ENCODE measurements around the gene MRPS18A. TPM values are rescaled to one million over a fixed set of nuclear protein-coding genes. Genes with fewer than 3 reads are reported as not detected.

The MRPS18A gene
- total and polyA plus RNA-seq, 2 of the 8 experiments (the other 6 are each of a cell fraction or from before 2014, with no cell fraction given) = 48.3 to 121 TPM

DNA sequence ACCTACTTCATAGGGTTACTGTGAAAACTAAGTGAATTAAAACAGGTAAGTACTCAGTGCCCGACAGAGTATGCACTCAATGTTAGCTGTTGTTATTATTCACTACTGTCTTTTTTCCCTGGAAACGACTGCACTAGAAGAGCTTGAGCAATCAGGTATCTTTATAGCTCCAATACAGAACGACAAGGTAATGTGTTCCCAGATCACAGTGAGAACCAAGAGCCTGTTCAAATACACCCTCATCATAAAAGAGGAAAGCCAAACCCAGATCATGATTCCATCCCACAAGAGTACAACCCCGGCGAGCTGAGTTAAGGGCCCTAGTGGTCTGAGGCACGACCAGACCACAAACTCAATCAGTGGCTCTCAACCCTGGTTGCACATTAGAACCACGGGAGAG, 9.8 kb downstream of the MRPS18A start:
- H2BK120ac ChIP-seq (replicated peaks; ENCODE audit: low read depth, low read length) = no peak overlapping the region
- no peak overlapping the region for H3K4me2 ChIP-seq (ENCODE audit: insufficient read depth in 1 of 2, low read depth in 2 of 2, low read length in 2 of 2)
- no peak overlapping the region for H4K8ac ChIP-seq (ENCODE audit: extremely low read depth, insufficient read depth, low read length)
- no peak overlapping the region for H3K27ac ChIP-seq (ENCODE audit: low read depth, low read length)
- no peak overlapping the region for H3K14ac ChIP-seq (ENCODE audit: insufficient read length)
- DNase-seq (ENCODE audit: low read depth in 1 of 2, low spot score in 2 of 2) = no peak
- H3K23ac ChIP-seq (ENCODE audit: insufficient read length) = no peak overlapping the region
- H3K56ac ChIP-seq (replicated peaks; ENCODE audit: insufficient read length, low read depth, low read length) = no peak overlapping the region
- no peaks in the 10 kb centered on the region for H3K23me2 ChIP-seq (ENCODE audit: low read depth, low read length)
- no peaks in the 10 kb centered on the region for H3K27me3 ChIP-seq (replicated peaks in 1 of 4; ENCODE audit: control insufficient read depth in 3 of 4, extremely low read depth in 1 of 4, insufficient read depth in 3 of 4, low read length in 3 of 4)
- H2BK5ac ChIP-seq (ENCODE audit: low read depth, low read length) = no peak overlapping the region
- no peaks in the 10 kb centered on the region for H3K4me1 ChIP-seq (replicated peaks in 1 of 4; ENCODE audit: control insufficient read depth in 3 of 4, insufficient read depth in 4 of 4, low read length in 3 of 4)
- TF ChIP-seq GTF2F1 (IDR thresholded peaks at IDR 0.05; ENCODE audit: borderline replicate concordance, low read depth, low read length) (no peak), RBBP5 (IDR thresholded peaks at IDR 0.05; ENCODE audit: borderline replicate concordance, low read depth, low read length) (no peak), BRCA1 (IDR thresholded peaks at IDR 0.05; ENCODE audit: low read depth, low read length) (no peak), E2F6 (IDR thresholded peaks at IDR 0.05) (no peak), TCF12 (IDR thresholded peaks at IDR 0.05; ENCODE audit: low read depth, low read length) (no peak), POLR2A (IDR thresholded peaks at IDR 0.05; ENCODE audit: control extremely low read depth in 1 of 2, low read depth in 2 of 2, low read length in 2 of 2) (no peak), BACH1 (IDR thresholded peaks at IDR 0.05; ENCODE audit: low read length) (no peak), RFX5 (IDR thresholded peaks at IDR 0.05; ENCODE audit: borderline replicate concordance, low read depth, low read length) (no peak), RXRA (IDR thresholded peaks at IDR 0.05; ENCODE audit: insufficient read depth, low read depth, low read length) (no peak)
- TF ChIP-seq, protein P1, sequence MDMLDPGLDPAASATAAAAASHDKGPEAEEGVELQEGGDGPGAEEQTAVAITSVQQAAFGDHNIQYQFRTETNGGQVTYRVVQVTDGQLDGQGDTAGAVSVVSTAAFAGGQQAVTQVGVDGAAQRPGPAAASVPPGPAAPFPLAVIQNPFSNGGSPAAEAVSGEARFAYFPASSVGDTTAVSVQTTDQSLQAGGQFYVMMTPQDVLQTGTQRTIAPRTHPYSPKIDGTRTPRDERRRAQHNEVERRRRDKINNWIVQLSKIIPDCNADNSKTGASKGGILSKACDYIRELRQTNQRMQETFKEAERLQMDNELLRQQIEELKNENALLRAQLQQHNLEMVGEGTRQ (IDR thresholded peaks at IDR 0.05; ENCODE audit: low read length) = no peak
- no peak overlapping the region for H3K4me3 ChIP-seq (ENCODE audit: extremely low read depth in 1 of 4, insufficient read depth in 2 of 4, low read depth in 3 of 4, low read length in 4 of 4)
- no peak overlapping the region for H3K4ac ChIP-seq (replicated peaks; ENCODE audit: insufficient read length, low read depth, low read length)
- FAIRE-seq = no peak
- no peak overlapping the region for H3K18ac ChIP-seq (ENCODE audit: extremely low read depth, low read length)
- CTCF ChIA-PET (ENCODE audit: partially characterized antibody) = interaction anchor here (1.1 to 5.2 kb wide), 3 partner anchors 9 to 401 kb away, joined by 3 to 58 read pairs (median 6); no protein-coding TSS in a partner anchor
- H4K5ac ChIP-seq (ENCODE audit: insufficient read length, low read depth, low read length) = no peak overlapping the region
- H4K20me1 ChIP-seq (replicated peaks in 1 of 2; ENCODE audit: control insufficient read depth in 1 of 2, insufficient read depth in 2 of 2, low read length in 2 of 2) = peaks cover 2 to 16% of the 10 kb centered on the region in 2 experiments
- peaks cover 0 to 19% of the 10 kb centered on the region in 2 experiments; a peak in 3 of 4 replicates for H3K79me2 ChIP-seq (ENCODE audit: control insufficient read depth in 1 of 2, insufficient read depth in 2 of 2, low read length in 2 of 2)
- POLR2A ChIA-PET (ENCODE audit: partially characterized antibody) = interaction anchor here (1.1 to 2.5 kb wide), 6 partner anchors 8 to 75 kb away, joined by 3 to 10 read pairs (median 6); no protein-coding TSS in a partner anchor
- no peak overlapping the region for H2AK5ac ChIP-seq (ENCODE audit: low read depth, low read length)
- WGBS, 2 experiments (ENCODE audit: extremely low coverage in 1 of 2, insufficient coverage in 1 of 2, insufficient read length in 1 of 2, insufficient replicate concordance in 2 of 2, low coverage in 1 of 2, low lambda C conversion rate in 2 of 2, missing lambda C conversion rate in 1 of 2) = 95% methylated on average over 7 of the region's 7 CpGs; no CpG with 5 or more reads in 1 of the 2 experiments
- H2BK15ac ChIP-seq (ENCODE audit: low read length) = no peak overlapping the region
- no peak overlapping the region for H3K9ac ChIP-seq (replicated peaks in 1 of 4; ENCODE audit: extremely low read depth in 1 of 4, low read depth in 3 of 4, low read length in 3 of 4)
- no peak overlapping the region for H2BK20ac ChIP-seq (ENCODE audit: low read length)
- no peak overlapping the region for H4K91ac ChIP-seq (replicated peaks; ENCODE audit: insufficient read length, low read length)
- H3K36me3 ChIP-seq (ENCODE audit: control insufficient read depth in 2 of 4, insufficient read depth in 4 of 4, low read length in 3 of 4) = peaks cover 31 to 67% (median 46%) of the 10 kb centered on the region in 4 experiments
- H2BK12ac ChIP-seq (ENCODE audit: low read depth, low read length) = no peak overlapping the region
- H3K79me1 ChIP-seq (ENCODE audit: low read depth, low read length) = peaks cover 13% of the 10 kb centered on the region
- no peaks in the 10 kb centered on the region for H3K9me3 ChIP-seq (ENCODE audit: insufficient read depth in 2 of 2, low read depth in 1 of 2, low read length in 1 of 2)
- H2AFZ ChIP-seq (ENCODE audit: low read length) = no peak overlapping the region

All from H1 (cell line).